GM10847 (cell line): ENCODE results near the gene TWIST1.

ENCODE experiments used
- POLR2A ChIP-seq: IDR thresholded peaks from 2 replicates; pipeline ENCODE4 v1.6.1; 2011; ENCODE audit not compliant: insufficient read length; ENCODE audit errors: extremely low read depth

Gene TWIST1

DNA sequence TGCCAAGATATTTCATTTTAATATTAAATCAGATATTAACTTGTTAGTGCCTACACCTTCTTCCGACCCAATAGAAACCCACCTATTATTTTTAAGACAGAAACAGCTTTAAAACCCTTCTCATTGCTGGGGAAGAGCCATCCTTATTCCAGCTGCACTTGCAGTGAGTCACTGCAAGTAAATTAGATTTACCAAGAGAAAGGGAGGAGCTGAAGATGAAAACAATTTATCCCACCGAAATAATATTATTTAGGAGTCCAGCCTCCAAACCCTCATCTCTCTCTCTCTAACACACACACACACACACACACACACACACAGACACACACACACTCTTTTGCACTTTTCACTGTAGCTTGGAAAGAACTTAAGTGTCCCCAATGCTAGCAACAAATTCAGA is 26.9 kb downstream of the TWIST1 start:
- TF ChIP-seq POLR2A = no peak

DNA sequence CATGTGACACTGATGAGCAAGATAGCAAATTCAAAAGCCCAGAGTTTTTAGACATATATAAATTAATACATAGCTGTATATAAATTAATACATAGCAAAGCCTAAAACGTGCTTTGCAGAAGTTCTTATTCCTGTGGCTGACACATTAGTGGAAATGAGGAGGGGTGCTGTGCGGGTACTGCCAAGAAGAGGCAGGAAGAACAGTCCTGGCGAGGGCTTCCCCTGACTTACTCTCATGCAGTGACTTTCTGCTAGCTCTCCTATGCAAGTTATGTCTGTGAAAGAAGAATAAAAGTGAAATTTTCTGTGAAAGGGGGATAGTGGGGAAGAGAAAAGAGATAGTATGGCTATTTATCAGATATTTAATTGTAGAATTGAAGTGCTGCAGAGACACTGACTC is 27.6 kb downstream of the TWIST1 start:
- TF ChIP-seq POLR2A = no peak

DNA sequence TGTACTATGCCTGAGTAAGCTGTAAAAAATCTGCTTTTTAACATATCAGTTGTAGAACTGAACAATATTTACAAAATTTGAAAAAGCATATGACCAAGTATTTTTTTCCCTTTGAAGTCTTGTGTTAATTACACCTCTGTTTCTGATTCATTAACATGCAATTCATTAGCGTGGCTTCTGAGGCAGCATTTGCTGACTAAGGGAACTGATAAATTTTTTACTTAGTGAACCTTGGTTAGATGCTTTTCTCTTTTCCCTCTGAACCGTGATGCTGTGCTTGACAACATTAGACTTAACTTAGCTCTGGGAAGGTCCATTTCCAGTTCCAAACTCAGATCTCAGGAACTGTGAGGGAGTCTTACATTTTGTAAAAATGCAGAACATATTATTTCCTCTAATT is 28.1 kb downstream of the TWIST1 start:
- TF ChIP-seq POLR2A = no peak

DNA sequence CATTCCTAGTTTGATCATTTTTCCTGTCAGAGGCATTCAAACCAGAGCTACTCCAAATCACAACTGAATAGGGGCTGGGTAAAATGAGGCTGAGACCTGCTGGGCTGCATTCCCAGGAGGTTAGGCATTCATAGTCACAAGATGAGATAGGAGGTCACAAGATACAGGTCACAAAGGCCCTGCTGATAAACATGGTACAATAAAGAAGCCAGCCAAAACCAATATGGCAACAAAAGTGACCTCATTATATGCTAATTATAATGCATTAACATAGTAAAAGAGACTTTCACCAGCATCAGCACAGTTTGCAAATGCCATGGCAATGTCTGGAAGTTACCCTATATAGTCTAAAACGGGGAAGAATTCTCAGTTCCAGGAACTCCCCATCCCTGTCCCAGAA is 37.3 kb downstream of the TWIST1 start:
- TF ChIP-seq POLR2A = no peak

DNA sequence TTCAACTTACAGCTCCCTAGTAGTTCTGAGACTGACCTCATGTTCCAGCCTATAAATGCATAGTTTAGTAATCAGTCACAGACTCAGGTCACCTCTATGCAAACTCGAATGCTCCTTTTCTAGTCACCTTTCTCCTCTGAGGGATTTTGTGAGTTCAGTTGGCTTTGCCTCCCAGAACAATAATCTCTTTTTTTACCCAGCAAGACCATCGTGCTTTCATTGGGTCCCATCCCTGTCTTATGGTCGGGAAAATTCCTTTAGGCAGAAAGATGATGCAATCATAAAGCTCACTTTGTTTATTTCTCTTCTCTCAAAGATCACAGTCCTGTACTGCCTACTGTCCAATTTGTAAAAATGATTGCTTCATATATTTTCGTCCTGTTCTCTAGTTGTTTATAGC is 38.4 kb downstream of the TWIST1 start:
- no peak for TF ChIP-seq POLR2A

DNA sequence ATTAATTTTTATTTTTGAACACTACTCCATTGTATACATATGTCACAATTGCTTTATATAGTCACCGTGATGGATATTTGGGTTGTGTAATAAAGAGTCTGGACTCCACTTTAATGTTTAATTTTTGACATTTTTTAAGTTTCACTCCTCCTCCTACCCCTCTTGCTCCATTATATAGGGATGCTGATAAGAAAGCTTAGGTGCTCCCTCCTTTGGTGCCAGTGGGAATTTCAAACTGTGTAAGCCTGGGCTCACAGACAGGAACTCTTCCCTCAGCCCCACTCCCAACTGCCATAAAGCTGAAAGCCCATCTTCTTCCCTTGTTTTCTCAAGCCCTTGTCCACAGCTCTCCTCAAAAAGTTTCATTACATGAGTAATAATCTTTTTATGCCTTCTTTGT is 47.6 kb downstream of the TWIST1 start:
- no peak for TF ChIP-seq POLR2A

DNA sequence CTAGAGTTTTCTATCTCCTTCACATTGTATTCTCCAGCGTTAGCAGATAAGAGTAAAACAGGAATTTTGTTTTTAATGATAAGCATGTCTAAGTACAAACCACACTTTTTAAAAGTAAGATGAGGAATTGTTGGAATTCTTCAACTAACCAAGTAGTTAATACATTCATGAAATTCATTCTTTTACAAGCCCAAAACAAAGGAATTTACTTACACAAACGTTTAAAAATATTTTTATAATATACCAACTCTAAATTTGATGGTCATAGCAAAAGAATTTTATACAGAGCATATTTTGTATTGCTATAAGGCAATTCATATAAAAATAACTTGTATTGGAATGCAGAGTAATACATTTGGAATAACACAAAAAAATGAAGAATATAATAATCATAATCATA is 51.3 kb downstream of the TWIST1 start:
- no peak for TF ChIP-seq POLR2A
